ENCODE measurements around the gene NIBAN1.

DNA sequence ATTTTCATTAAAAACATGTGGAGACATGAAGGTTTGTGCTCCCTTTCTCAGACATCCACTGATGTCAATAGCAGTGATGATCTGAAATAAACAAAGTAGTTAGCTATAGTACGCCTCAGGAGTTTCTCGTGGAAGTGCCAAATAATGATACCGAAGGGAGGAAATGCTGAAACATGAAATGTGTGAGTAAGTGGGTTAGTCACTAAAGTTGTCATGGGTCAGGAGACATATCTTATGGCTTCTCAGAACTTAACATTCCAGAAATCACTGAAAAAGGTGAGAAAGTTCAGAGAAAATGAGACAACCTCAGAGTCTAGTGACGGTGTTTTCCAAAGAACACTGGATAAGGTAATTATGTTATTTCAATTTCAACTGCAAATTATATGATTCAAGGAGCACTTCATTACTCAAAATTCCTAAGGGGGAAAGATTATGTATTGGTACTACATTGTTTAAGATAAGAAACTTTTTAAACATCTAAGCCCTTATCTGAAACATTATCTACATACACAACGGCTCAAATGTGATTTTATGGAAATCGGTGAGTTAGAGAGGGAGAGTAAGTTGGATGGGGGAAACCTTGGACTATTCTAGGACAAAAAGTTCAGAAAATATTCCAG, 20.6 kb downstream of the NIBAN1 start:
- TF ChIP-seq, protein P1, sequence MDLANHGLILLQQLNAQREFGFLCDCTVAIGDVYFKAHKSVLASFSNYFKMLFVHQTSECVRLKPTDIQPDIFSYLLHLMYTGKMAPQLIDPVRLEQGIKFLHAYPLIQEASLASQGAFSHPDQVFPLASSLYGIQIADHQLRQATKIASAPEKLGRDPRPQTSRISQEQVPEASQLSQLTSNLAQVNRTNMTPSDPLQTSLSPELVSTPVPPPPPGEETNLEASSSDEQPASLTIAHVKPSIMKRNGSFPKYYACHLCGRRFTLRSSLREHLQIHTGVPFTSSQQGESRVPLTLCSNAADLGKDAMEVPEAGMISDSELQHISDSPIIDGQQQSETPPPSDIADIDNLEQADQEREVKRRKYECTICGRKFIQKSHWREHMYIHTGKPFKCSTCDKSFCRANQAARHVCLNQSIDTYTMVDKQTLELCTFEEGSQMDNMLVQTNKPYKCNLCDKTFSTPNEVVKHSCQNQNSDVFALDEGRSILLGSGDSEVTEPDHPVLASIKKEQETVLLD (IDR thresholded peaks at IDR 0.05), result no peak
- TF ChIP-seq, protein P2, sequence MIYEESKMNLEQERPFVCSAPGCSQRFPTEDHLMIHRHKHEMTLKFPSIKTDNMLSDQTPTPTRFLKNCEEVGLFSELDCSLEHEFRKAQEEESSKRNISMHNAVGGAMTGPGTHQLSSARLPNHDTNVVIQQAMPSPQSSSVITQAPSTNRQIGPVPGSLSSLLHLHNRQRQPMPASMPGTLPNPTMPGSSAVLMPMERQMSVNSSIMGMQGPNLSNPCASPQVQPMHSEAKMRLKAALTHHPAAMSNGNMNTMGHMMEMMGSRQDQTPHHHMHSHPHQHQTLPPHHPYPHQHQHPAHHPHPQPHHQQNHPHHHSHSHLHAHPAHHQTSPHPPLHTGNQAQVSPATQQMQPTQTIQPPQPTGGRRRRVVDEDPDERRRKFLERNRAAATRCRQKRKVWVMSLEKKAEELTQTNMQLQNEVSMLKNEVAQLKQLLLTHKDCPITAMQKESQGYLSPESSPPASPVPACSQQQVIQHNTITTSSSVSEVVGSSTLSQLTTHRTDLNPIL (CRISPR knock-in tag; IDR thresholded peaks at IDR 0.05), result no peak
- TF ChIP-seq ZBTB1 (CRISPR knock-in tag; IDR thresholded peaks at IDR 0.05; ENCODE audit: borderline replicate concordance, low read depth) (no peak), ERF (CRISPR knock-in tag; IDR thresholded peaks at IDR 0.05) (no peak), CTCF (IDR thresholded peaks at IDR 0.05 in 2 of 3, conservative IDR thresholded peaks at IDR 0.05 in 1 of 3; ENCODE audit: insufficient read depth in 2 of 3, low read depth in 1 of 3, low read length in 3 of 3) (no peak), ATF2 (CRISPR knock-in tag; IDR thresholded peaks at IDR 0.05) (no peak), HDAC6 (IDR thresholded peaks at IDR 0.05; ENCODE audit: low read depth, low read length) (no peak), NELFE (IDR thresholded peaks at IDR 0.05; ENCODE audit: insufficient read depth, insufficient read length) (no peak), SRSF9 (IDR thresholded peaks at IDR 0.05; ENCODE audit: borderline replicate concordance, low read depth, low read length) (no peak), HDAC1 (IDR thresholded peaks at IDR 0.05) (no peak), MAFK (IDR thresholded peaks at IDR 0.05; ENCODE audit: low read length) (no peak), ZNF174 (CRISPR knock-in tag; IDR thresholded peaks at IDR 0.05) (no peak), ZNF24 (IDR thresholded peaks at IDR 0.05) (no peak)

Data from K562 (cell line).